ENCODE data around the gene KLHL5.

The KLHL5 gene, protein sequence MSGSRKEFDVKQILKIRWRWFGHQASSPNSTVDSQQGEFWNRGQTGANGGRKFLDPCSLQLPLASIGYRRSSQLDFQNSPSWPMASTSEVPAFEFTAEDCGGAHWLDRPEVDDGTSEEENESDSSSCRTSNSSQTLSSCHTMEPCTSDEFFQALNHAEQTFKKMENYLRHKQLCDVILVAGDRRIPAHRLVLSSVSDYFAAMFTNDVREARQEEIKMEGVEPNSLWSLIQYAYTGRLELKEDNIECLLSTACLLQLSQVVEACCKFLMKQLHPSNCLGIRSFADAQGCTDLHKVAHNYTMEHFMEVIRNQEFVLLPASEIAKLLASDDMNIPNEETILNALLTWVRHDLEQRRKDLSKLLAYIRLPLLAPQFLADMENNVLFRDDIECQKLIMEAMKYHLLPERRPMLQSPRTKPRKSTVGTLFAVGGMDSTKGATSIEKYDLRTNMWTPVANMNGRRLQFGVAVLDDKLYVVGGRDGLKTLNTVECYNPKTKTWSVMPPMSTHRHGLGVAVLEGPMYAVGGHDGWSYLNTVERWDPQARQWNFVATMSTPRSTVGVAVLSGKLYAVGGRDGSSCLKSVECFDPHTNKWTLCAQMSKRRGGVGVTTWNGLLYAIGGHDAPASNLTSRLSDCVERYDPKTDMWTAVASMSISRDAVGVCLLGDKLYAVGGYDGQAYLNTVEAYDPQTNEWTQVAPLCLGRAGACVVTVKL

DNA sequence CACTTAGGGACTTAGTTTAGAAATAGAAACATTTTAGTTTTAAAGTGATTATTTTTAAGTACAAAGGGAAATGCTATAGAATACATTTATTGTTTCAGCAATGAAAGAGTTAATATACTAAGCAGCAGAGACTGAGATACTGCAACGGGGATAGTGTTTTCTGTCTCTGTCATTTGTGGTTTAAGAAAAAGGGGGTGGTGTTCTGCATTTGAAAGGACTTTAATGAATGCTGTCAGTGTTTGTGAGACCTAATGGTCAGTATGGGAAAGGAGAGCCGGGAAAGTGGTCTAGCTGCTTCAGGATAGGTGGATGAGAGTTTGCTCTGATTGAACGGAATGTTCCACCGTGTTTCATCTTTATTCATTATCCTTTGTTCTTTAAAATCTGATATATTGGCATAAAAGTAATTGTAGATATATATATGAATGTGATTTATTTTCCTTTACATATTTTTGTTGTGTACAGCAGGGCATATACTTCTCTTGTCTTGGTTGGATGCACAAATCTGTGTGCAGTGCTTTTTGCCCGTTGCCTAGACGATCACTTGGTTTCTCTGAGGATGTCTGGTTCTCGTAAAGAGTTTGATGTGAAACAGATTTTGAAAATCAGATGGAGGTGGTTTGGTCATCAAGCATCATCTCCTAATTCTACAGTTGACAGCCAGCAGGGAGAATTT is at the start of gene KLHL5:
Gene KLHL5, plus strand, starts transcription at position 139 of the 676 bp plus-strand sequence. Its CDS starts 421 bp downstream, at position 560.
- ChIA-PET POLR2A (no interaction called here), CTCF (no interaction called here)
- DNase-seq (ENCODE audit: extremely low spot score): no peak
- TF ChIP-seq, protein P1, sequence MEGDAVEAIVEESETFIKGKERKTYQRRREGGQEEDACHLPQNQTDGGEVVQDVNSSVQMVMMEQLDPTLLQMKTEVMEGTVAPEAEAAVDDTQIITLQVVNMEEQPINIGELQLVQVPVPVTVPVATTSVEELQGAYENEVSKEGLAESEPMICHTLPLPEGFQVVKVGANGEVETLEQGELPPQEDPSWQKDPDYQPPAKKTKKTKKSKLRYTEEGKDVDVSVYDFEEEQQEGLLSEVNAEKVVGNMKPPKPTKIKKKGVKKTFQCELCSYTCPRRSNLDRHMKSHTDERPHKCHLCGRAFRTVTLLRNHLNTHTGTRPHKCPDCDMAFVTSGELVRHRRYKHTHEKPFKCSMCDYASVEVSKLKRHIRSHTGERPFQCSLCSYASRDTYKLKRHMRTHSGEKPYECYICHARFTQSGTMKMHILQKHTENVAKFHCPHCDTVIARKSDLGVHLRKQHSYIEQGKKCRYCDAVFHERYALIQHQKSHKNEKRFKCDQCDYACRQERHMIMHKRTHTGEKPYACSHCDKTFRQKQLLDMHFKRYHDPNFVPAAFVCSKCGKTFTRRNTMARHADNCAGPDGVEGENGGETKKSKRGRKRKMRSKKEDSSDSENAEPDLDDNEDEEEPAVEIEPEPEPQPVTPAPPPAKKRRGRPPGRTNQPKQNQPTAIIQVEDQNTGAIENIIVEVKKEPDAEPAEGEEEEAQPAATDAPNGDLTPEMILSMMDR (IDR thresholded peaks at IDR 0.05; ENCODE audit: control extremely low read depth, extremely low read depth, low read depth, missing control alignments): no peak

DNA sequence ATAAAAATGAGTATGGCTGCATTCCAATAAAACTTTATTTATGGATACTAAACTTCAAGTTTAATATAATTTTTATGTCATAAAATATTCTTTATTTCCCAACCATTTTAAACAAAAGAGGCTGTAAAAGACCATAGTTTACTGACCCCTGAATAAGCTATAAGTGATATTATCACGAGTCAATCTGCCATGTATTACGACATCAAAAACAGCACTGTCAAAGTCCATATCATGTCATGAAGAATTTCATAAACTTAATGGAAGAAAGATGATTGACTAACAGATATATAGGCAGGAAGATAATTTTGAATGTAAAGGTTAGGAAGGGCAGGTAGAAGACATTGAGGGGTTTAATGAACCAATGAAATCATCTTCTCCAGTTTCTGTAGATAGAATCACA is 48.0 kb upstream of the KLHL5 start:
- TF ChIP-seq, protein P1 (IDR thresholded peaks at IDR 0.05; ENCODE audit: control extremely low read depth, extremely low read depth, low read depth, missing control alignments): no peak
- DNase-seq (ENCODE audit: extremely low spot score): no peak
- ChIA-PET POLR2A (no interaction called here), CTCF (interaction anchor here (1.0 to 1.4 kb wide), 4 partner anchors 11 to 47 kb away, joined by 3 to 4 read pairs (median 4); no protein-coding TSS in a partner anchor)

DNA sequence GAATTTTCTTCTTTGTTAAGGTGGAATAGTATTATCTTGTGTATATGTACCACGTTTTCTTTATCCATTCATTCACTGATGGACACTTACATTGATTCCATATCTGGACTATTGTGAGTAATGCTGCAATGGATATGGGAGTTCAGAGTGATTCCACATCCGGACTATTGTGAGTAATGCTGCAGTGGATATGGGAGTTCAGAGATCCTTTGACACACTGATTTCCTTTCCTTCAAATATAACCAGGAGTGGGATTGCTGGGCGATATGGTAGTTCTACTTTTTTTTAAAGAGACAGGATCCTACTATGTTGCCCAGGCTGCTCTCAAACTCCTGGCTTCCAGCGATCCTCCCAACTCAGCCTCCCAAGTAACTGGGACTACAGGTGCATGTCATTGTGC is 41.9 kb upstream of the KLHL5 start:
- POLR2A ChIA-PET: no interaction called here
- CTCF ChIA-PET: no interaction called here
- no peak for DNase-seq (ENCODE audit: extremely low spot score)
- TF ChIP-seq, protein P1 (IDR thresholded peaks at IDR 0.05; ENCODE audit: control extremely low read depth, extremely low read depth, low read depth, missing control alignments): no peak

DNA sequence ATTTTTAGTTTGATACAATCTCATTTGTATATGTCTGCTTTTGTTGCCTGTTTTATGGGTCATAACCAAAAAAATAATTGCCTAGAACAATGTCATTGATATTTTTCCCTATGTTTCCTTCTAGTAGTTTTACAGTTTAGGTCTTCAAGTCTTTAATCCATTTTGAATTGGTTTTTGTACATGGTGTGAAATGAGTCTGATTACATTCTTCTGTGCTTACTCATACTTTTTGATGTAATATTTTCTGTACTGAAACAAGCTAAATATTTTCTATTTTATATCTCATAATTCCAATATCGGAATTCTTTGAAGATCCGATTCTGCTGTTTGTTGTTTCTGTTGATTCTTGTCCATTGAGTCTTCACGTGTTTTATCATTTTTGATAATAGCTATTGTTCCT is 40.4 kb upstream of the KLHL5 start:
- POLR2A ChIA-PET: interaction anchor here (0.6 kb wide), 1 partner anchor 145 kb away, joined by 3 read pairs; no protein-coding TSS in a partner anchor
- DNase-seq (ENCODE audit: extremely low spot score): no peak
- CTCF ChIA-PET: interaction anchor here (0.9 kb wide), 1 partner anchor 9 kb away, joined by 3 read pairs; no protein-coding TSS in a partner anchor
- TF ChIP-seq, protein P1 (IDR thresholded peaks at IDR 0.05; ENCODE audit: control extremely low read depth, extremely low read depth, low read depth, missing control alignments): no peak

- TF ChIP-seq, protein P1 (IDR thresholded peaks at IDR 0.05; ENCODE audit: control extremely low read depth, extremely low read depth, low read depth, missing control alignments): no peak
- no peak for DNase-seq (ENCODE audit: extremely low spot score)
- ChIA-PET POLR2A (interaction anchor here (0.6 kb wide), 1 partner anchor 146 kb away, joined by 3 read pairs; no protein-coding TSS in a partner anchor), CTCF (interaction anchor here (0.9 kb wide), 1 partner anchor 8 kb away, joined by 3 read pairs; no protein-coding TSS in a partner anchor)
Measured at GRCh38 chr4:39022241-39022640, 39.8 kb upstream of the KLHL5 start.

DNA sequence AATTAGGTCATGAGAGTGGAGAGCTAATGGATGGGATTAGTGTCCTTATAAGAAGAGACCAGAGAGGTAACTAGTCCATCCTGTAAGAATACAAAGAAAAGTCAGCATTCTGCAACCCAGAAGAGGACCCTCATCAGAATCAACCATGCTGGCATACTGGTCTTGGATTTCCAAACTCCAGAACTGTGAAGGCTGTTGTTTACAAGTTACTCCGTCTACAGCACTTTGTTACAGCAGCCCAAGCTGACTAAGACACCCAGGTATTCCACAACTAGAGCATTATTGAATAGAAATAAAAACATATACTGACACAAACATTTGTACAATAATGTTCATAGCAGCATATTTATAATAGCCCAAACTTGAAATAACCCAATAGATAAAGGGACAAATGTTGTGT is 39.0 kb upstream of the KLHL5 start:
- ChIA-PET CTCF (no interaction called here), POLR2A (no interaction called here)
- DNase-seq (ENCODE audit: extremely low spot score): no peak
- TF ChIP-seq, protein P1 (IDR thresholded peaks at IDR 0.05; ENCODE audit: control extremely low read depth, extremely low read depth, low read depth, missing control alignments): no peak

All from GM10248 (cell line).